ENCODE data around the gene SCG3.

- TF ChIP-seq CTCF (IDR thresholded peaks at IDR 0.05) (no peak), EP300 (IDR thresholded peaks at IDR 0.05) (no peak), POLR2A (IDR thresholded peaks at IDR 0.05; ENCODE audit: low read depth) (no peak), POLR2AphosphoS5 (IDR thresholded peaks at IDR 0.05) (no peak)
Measured at GRCh38 chr15:51668446-51668845, 12.9 kb upstream of the SCG3 start.
